ENCODE measurements around the gene RABGEF1.
"Not testable (repeated sequence)": the region's sequence is repeated elsewhere in the genome, so short reads cannot be mapped to it uniquely, and the experiment has no call there.

The RABGEF1 gene

DNA sequence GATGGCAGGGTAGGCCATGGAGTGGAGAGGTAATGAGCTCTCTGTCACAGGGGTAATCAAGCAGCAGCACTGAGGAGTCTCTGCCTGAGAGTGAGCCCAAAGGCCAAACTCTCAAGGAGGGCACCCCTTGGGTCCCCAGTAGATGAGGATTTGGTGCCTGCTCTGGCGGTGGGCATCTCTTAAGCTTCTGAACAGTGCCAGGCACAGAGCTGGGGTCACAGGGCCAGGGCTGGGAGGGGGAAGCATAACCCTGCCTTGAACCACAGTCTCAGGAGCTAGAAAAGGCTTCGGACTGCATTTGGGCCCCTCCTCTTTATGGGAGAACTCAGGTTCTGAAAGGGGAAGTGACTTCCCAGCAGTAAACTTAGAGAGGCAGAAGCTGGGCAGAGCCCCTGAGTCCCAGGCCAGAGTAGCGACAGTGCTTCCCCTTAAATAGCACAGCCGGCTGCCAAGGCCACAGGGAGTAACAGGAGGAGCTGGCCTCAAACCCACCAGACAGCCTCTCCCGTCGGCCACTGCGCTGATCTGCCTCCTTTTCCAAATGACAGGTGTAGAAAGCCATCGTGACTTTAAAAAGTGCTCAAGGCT is 76.8 kb downstream of the RABGEF1 start:
- peak; percentile 35 for DNase-seq

DNA sequence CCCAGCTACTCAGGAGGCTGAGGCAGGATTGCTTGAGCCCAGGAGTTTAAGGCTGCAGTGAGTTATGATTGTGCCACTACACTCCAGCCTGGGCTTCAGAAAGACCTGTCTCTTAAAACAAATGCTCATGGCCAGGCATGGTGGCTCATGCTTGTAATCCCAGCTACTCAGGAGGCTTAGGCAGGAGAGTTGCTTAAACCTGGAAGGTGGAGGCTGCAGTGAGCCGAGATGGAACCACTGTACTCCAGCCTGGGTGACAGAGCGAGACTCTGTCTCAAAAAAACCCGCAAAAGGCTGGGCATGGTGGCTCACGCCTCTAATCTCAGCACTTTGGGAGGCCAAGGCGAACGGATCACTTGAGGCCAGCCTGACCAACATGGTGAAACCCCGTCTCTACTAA is 77.4 kb downstream of the RABGEF1 start:
- DNase-seq, result not testable (repeated sequence)

DNA sequence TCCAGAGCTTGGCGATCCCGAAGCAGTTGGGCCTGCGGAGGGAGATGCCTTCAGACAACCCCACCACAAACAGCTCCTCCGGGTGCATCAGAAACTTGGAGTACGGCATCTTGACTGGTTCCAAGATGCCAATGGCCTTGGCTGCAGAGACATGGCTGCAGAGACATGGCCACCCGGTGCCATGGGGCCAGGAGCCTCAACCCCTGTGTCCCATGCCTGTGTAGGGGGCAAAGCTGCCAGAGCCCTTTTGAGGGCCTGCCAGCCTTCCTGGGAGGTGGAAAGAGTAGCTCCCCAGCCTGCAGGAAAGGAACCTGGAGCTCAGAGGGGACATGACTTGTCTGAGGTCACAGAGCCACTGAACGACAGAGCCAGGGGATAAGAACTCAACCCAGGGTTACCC is 83.5 kb downstream of the RABGEF1 start:
- no peak for DNase-seq

DNA sequence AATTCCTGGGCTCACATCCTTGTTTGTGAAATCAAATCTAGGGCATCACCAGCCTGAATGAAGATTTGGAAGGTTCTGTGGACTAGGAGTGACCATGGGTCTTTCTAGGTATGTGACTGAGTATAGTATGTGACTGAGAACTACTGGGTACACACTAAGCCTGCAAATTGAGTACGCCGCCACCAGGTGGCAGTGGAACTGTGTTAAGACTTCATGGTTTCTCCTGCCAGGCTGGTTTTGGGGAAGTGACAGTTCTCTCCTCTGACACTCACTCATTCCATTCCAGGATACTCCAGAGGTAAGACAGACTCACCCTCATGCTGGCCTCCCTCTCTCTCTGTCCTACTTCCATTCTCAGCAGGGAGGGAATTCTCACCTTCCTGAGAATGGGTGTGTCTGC is 85.0 kb downstream of the RABGEF1 start:
- DNase-seq, result peak; percentile 72

DNA sequence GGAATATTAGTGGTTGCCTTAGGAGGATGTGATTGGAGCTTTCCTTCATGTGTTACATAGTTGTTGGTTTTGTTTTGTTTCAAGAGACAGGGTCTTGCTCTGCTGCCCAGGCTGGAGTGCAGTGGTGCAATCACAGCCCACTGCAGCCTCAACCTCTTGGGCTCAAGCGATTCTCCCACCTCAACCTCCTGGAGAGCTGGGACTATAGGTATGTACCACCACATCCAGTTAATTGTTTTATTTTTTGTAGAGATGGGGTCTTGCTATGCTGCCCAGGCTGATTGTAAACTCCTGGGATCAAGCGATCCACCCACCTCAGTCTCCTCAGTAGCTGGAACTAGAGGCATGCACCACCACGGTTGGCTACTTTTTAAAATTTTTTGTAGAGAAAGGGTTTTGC is 86.1 kb downstream of the RABGEF1 start:
- DNase-seq, result no peak

DNA sequence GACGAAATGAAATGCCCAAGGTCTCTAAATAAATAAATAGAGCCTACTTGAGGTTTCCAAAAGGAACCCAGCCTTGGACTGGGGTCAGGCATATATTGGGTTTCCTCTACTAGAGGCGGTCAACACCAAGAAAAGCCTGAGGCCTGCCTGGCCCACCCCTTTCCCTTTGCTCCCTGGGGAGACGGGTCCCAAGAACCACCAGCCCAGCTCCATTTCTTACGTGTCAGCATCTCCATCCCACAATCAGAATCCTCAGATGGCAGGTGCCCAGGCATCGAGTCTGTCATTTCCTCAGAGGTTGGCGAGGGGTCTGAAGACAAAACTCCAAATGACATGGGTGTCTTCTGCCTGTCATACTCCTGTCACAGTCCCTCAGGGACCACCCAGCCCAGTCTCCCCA is 90.4 kb downstream of the RABGEF1 start:
- not testable (repeated sequence) for DNase-seq

DNA sequence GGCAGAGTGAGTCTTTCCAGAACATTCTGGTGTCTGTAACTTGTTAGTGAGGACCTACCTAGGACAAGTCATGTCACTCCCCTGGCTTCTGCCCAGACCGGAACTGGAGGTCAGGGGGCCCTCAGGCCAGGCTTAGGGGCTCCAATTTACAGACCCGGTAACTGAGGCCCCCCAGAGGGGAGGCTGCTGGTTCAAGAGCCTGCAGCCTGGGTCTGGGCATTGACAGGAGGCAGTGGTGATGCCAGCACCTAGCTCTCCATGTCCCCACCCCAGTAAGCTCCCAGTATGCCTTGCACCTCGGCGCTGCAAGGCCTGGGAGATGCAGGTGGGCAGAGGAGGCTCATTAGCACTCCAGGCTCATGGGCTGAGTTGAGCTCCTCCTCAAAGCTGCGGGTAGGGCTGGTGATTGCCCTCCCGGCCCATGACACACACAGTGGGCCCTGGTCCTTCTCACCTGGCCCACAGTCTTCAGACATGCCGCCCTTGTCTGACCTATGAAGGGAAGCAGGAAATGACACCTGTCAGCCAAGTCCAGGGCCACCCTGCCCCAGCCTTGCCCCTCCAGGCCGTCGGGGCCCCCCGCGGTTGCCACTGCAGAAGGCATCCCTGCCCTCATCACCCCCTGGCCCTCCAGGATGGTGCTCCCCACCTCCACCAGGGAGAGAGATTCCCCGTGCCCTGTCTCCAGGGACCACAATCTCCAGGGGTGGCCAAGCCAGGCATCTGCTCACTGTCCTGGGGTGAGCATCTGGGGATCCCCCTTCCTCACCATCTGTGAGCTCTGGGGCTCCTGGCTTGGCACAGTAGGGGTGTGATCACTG is 92.2 kb downstream of the RABGEF1 start:
- no peak for DNase-seq

DNA sequence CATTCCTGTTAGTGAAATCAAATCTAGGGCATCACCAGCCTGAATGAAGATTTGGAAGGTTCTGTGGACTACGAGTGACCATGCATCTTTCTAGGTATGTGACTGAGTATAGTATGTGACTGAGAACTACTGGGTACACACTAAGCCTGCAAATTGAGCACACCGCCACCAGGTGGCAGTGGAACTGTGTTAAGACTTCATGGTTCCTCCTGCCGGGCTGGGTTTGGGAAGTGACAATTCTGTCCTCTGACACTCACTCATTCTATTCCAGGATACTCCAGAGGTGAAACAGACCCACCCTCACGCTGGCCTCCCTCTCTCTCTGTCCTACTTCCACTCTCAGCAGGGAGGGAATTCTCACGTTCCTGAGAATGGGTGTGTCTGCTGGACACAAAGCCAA is 96.5 kb downstream of the RABGEF1 start:
- DNase-seq, result peak; percentile 72

DNA sequence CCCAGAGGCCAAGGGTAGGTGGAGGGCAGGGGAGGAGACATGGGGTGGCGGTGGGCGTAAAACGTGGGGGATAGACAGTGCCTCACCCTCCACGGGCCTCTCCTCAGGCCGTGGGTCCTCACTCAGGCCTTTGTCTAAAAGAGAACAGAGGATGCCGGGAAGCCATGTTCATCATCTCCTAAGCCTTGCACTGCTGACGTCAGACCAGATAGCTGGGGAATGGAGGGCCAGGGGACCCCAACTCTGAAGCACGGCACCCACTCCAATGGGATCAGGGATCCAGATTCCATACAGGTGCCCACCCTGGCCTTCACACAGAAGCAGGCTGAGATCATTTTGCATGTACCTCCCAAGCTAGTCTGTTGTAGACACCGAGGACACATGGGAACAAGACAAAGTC is 97.1 kb downstream of the RABGEF1 start:
- no peak for DNase-seq

DNA sequence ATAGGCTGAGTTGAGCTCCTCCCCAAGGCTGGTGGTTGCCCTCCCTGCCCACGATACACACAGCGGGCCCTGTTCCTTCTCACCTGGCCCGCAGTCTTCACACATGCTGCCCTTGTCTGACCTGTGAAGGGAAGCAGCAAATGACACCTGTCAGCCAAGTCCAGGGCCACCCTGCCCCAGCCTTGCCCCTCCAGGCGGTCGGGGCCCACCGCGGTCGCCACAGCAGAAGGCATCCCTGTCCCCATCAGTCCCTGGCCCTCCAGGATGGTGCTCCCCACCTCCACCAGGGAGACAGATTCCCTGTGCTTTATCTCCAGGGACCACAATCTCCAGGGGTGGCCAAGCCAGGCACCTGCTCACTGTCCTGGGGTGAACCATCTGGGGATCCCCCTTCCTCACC is 99.3 kb downstream of the RABGEF1 start:
- no peak for DNase-seq

DNA sequence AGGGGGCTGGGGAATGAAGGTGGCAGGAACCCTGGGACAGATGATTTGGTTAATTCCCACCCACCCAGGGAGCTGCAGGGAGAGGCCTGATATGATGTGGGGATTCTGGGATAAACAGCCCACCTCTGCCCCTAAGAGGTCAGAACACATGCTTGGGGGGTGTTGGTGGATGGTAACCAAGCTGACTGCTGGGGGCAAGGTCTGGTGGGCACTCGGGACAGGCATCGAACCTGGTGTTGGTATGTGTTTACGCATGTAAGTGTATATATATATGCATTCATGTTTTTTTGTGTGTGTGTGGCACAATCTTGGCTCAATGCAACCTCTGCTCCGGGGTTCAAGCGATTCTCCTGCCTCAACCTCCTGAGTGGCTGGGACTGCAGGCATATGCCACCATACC is 99.8 kb downstream of the RABGEF1 start:
- no peak for DNase-seq

DNA sequence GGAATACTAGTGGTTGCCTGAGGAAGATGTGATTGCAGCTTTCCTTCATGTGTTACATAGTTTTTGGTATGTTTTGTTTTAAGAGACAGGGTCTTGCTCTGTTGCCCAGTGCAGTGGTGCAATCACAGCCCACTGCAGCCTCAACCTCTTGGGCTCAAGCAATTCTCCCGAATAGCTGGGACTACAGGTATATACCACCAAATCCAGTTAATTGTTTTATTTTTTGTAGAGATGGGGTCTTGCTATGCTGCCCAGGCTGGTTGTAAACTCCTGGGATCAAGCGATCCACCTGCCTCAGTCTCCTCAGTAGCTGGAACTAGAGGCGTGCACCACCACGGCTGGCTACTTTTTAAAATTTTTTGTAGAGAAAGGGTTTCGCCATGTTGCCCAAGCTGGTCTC is 101.4 kb downstream of the RABGEF1 start:
- DNase-seq, result no peak

DNA sequence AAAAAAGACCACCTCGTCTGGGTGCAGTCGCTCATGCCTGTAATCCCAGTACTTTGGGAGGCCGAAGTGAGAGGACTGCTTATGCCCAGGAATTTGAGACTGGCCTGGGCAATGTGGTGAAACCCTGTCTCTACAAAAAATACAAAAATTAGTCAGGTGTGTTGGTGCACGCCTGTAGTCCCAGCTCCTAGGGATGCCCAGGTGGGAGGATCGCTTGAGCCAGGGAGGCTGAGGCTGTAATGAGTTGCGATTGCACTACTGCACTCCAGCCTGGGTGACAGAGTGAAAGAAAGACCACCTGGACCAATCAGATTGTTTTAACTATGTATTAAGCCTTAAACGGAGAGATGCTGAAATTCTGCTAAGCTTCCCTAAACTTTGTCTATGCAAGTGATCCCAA is 103.0 kb downstream of the RABGEF1 start:
- not testable (repeated sequence) for DNase-seq

DNA sequence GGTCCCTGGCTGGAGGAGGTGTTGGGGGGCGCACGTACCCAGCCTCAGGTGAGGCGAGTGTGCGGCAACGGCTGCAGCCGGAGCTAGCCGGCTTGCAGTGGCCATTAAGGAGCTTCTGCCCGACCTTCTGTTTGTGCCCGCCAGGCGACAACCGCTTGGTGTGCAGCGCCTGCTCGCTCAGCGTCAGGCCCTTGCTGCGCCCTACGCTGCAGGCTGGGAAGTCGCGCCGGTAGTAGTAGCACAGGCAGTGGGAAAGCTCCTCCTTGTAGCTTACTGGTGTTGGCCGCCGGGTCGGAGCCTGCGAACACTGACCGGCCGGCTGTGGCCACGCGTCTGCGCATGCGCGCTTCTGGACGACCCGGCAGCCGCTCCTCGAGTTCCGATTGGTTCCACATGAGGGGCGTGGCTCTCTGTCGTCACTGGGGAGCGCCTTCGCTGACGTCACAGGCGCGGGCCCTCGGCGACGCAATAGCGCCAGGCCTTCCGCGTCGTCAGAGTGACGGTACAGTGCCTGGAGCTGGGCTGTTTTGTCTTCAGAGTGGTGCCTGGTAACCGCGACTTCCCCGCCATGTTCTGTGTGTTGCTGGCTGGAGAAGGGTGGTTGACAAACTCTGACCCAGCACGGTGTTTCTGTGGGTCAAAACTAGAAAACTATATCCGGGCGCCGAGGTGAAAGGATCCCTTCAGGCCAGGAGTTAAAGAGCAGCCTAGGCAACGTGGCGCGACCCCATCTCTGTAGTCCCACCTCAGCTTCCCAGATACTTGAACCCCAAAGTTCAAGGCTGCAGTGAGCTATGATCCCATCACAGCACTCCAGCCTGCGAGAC is 104.2 kb downstream of the RABGEF1 start:
- DNase-seq, result peak; percentile 100

DNA sequence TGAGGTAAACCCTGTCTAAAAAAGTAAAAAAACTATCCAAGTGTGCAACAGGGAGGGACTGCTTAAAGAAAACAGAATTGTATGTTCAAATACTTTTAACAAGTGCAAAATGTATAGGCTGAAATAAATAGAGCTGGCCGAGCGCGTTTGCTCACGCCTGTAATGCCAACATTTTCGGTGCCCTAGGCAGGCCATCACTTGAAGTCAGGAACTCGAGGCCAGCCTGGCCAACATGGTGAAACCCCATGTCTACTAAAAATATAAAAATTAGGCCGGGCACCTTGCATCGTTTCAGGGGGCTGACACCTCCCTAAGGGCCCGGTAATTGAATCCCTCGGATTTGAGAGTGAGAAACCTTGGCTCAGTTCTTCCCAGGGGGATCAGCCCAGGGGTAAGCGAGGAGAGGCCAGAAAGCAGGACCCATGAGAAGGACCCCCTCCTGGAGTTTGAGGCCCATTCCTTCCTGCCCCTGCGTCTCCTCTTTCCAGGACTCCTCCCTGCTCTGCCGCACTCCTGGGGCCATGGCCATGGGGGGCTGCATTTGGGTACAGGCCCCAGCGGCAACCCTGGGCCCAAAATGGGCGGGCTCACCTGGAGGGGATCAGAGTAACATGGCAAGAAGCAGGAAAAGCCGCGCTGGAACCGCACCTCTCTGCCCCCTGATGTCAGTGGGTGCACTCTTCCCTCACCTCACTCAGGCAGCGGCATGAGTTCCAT is 105.0 kb downstream of the RABGEF1 start:
- DNase-seq, result no peak

DNA sequence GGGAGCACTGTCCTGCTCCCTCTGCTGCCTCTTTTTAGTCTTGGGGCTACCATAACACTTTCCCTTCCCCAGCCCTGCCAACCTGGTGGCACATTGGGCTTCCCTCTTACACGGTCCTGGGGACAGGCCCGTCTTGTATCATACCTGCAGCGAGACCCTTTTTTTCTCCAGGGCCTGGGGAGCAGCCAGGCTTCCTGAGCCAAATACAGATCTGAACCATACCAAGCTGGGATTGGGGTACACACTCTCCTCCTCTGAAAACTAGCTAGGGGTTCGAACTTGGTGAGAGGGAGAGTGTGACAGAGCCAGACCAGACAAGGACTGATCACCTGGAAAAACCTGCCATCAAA is 105.5 kb downstream of the RABGEF1 start:
- not testable (repeated sequence) for DNase-seq

DNA sequence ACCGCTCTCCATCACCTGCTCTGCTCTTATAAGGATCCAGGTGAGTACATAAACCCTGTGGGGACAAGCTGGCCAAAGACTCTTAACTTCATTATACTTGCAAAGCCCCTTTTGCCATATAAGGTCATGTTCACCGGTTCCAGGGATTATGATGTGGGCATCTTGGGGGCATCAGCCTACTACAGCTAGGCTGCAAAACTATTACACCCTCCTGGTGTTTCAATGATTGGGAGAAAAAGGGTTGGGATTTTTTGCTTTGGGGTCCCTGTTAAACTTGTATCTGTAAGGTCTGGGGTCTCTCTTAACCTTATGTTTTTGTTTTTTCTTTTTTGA is 107.0 kb downstream of the RABGEF1 start:
- DNase-seq, result not testable (repeated sequence)

DNA sequence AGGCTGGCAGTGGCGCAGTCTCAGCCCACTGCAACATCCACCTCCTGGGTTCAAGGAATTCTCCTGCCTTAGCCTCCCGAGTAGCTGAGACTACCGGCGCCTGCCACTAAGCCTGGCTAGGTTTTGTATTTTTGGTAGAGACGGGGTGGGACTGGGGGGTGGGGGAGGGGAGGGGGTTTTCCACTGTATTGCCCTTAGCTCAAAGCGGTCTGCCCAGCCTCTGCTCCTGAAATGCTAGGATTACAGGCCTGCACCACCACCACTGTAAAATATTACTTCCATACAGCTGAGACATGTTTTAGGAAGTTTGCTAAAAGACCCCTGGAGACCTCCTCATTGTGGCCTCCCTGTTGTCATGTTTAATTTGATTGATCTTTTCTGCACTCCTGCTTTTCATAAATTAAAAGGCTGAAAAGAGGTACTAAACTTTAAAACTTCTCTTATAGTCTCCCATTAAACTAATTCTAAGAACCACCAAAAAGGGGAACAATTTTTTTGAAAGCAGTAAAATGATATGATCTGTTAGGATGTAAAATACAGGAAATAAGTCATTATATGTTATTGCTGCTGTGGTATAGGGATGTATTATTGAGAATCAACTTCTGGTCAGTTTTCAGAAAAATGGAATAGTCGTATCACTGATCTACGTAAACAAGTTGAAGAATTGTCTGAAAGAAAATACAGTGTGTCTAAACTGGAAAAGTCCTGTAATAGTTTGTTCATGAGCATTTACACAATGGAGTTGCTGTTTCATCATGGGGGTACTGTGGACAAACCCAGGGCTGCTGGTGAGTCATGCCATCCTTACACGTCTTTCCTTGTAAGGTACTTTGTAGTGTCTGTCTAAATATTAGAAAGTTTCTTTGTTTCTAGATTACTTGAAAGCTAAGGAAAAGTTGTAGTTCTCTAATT is 107.6 kb downstream of the RABGEF1 start:
- DNase-seq, result no peak

DNA sequence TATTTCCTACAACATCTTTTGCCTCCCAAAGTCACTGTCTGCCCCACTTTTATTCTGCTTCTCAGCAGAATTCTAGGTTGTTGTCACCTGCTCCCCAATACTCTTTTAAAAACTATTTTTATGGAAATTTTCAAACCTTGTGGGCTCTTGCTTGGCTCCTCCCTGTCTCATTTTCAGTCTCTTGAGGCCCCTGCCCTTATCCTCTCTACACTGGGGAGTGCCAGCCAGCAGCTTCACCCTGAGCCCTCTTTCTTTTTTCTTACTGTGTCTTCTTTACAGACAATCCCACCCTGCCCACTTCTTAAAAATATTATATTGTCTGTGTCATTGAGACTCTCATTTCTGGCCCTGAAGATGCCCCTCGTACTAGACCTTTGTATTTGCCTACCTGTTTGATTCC is 118.8 kb downstream of the RABGEF1 start:
- DNase-seq, result peak; percentile 22

DNA sequence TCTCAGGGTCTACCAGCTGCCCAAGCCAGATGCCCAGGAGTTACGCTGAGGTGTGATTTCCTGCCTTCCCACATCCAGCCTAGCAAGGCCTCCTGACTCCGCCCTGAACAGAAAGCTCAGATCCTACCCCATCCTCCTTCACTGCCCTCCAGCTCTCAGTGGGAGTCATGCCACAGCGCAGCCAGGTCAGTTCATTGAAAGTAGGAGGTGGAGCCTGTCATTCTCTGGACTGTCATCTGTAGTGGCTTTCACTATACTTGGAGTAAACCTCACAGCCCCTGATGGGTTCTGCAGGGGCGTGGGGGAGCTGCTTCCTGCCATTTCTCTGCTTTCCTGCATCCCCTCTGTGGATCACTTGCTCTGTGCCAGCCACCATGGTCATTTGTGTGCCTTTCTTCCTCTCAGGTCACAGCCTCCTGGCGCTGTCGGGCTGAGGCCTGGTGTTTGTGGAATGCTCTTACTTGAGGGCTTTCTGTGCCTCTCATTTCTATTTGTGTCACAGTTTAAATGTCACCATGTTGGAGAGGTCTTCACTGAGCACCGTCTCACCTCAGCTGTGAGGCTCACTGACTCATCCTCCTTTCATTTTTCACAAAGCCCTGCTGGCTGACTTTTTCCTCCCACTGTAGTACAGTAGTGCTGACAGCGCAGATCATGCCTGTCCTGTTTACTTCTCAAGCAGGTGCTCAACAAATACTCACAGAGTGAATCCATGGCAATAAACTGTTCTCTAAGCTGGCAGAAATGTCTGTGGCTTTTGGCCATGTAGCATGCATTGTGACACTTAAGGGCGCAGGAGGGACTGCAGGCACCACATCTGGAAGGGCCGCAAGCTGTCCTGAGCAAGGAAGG is 119.5 kb downstream of the RABGEF1 start:
- peak; percentile 97 for DNase-seq

DNA sequence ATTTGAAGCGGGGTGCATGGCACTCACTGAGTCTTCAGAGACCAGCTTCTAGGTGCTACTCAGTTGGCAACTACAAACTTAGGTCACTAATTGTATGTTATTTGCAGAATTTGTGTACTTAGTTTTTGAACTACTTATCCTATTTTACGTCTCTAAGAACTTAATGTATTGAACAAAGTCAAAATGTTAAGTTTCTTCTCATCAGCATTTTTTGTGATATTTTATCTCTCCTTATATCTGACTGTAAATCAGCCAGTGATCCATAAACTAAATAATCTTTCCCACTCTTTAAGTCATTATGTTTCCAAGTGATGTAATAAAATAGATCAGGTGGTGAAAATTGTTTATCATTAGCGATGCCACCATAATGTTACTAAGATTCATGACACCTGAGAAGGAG is 120.2 kb downstream of the RABGEF1 start:
- DNase-seq, result no peak
